HG03135 (cell line): ENCODE measurements around the gene GPC5.

Experiments
- ATAC-seq: cut with Tn5 transposase; IDR thresholded peaks from one replicate; pipeline ENCODE4 v1.9.1; 2021; ENCODE audit warnings: mild to moderate bottlenecking, moderate library complexity; ENCODE audit not compliant: unreplicated experiment

Gene GPC5

GRCh38 chr13:92578358-92578757, 1179.9 kb downstream of the GPC5 start:
- ATAC-seq = no peak

DNA sequence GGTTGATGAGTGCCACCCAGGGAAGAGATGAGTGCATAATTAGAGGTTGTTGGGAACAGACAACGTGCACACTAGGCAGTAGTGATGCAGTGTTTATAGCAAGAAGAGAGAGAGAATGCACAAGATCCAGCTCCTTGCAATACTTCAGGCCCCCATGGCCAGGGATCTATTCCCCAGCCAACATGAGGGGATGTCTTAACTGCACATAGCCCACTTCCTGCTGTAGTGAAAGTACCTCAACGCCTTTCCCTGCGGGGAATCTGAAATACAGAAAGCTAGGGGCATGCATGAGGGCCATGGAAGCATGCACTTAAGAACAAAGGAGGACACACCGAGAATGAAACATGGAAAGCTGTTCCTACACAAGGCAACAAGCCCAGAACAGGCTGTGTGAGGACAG, 1191.5 kb downstream of the GPC5 start:
- ATAC-seq = no peak

GRCh38 chr13:92590503-92590908, 1192.1 kb downstream of the GPC5 start:
- ATAC-seq = no peak

DNA sequence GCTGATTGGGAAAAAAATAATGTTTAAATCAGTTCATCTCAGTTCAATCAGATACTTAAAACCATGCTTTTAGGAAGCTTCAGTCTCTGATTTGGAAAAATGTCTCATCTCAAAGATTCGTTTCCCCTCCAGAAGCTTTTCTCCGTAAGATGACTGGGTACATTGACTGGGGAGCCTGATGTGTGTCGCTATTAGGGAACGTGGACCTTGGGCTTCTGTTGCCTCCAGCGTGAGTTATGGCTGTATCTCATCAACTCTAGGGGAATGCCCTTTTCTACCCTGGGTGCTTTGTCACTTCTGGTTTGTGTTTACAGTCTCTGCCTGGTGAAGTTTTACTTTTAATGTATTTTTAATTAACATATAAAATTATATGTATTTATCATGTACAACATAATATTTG, 1192.7 kb downstream of the GPC5 start:
- no peak for ATAC-seq

DNA sequence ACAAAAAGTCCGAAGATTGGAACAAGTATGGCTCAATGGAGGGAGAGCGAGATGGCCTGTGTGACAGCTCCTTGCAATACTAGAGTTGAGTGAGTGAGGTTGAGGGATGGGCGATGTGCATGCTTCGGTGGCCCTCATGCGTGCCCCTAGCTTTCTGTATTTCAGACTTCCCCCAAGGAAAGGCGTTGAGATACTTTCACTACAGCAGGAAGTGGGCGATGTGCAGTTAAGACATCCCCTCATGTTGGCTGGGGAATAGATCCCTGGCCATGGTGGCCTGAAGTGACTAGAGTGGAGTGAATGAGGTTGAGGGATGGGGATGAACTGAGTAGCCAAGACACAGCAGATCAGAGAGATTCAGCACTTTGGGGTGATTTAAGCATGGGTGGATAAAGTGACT, 1194.3 kb downstream of the GPC5 start:
- ATAC-seq = no peak

DNA sequence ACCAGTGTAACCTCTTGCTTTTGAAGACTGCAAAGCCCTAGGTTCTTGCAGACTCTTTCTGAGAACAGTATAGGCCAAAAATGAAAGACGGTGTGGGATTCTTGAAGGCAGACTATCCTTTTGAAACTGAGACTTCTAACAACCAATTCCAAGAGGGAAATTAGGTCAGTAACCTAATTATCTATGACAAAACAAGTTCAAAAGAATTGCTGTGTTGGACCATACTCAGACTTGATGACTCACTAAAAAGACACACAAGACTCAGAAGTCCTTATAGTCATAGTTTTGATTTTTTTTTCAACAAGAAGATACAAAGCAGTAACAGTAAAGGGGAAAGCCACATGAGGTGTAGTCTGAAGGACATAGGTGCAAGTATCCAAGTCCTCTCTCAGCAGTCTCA, 1204.1 kb downstream of the GPC5 start:
- ATAC-seq = no peak

- no peak for ATAC-seq
Measured at GRCh38 chr13:92609376-92609775, 1211.0 kb downstream of the GPC5 start.

- no peak for ATAC-seq
Measured at GRCh38 chr13:92612892-92613291, 1214.5 kb downstream of the GPC5 start.

GRCh38 chr13:92613921-92614320, 1215.5 kb downstream of the GPC5 start:
- no peak for ATAC-seq

DNA sequence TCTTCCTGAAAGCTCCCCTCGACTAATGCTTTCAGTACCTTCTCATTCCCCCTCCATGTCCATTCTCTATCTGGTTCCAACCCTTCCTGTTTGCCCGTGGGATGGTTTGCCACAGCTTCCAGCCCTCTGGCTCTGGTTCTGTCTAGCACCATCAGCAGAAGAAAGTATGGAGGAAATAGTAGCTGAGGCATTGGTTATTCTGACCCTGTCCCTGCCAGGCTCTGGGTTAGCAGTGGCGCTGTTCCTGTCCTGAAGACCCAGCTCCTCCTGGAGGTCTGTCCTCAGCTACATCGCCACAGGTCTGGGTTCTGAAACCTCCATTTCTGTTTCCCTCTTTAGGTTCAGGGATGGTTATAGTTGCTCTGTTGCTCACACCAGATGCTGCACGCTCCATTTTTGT, 1223.6 kb downstream of the GPC5 start:
- ATAC-seq = no peak

DNA sequence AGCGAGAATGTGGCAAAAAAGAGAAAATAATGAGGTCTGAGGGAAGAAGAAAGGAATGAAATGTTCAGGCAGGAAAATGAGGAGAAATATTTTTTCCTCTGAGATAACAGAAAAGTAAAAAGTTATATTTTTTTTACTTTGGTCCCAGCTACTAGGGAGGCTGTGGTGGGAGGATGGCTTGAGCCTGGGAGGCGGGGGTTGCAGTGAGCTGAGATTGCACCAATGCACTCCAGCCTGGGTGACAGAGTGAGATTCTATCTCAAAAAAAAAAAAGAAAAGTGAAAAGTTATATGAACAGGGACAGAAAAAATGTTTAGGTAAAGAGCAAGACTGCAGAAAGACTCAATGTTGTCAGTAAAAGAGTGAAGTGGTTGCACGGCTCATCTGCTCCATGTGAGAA, 1224.5 kb downstream of the GPC5 start:
- ATAC-seq = no peak

- ATAC-seq = no peak
Measured at GRCh38 chr13:92626274-92626673, 1227.9 kb downstream of the GPC5 start.

DNA sequence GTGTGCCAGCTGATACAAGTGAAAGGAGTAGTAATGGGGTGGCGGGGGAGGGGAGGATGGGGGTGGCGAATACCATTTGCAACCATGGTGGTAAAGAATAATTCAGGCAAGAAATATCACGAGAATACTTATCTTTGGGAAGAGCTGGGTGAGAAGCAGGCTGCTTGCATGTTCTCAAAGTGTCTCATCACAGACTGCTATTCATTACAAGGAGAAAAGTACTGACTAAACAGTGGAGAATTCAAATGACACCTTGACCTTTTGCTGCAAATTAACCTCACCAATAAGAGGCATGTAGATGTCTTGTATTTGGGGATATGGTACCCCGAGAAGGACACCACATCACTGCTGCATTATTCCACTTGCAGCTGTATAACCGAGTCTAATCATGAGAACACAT, 1242.5 kb downstream of the GPC5 start:
- no peak for ATAC-seq

DNA sequence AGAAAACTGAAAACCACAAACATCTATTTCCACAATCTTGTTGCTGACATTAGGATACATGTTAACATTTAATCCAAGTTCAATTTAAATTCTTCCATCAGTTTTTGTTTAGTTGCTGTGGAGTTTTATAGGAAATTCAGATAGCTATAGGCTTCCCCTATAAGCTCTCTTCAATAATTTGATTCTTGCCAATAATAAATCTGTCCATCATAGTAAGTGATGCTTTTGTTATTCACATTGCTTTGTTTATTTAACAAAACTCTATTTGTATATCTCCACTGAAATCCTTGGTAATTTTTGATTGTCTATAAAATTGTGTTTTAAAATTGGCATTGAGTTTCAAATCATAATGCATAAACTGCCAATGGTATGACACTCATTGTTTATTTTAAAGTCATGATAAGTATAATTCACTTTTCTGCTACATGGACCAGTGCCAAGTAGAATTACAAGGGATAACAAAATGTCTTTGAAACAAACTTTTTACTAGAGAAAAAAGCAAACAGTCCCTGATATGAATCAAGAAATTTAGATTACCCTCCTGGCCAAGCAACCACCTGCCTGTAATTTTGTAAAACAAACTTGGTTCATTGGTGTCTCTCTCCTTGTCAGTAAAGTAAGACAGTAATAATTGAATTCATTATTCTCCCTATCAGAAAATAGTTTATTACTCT, 1250.9 kb downstream of the GPC5 start:
- ATAC-seq = no peak

DNA sequence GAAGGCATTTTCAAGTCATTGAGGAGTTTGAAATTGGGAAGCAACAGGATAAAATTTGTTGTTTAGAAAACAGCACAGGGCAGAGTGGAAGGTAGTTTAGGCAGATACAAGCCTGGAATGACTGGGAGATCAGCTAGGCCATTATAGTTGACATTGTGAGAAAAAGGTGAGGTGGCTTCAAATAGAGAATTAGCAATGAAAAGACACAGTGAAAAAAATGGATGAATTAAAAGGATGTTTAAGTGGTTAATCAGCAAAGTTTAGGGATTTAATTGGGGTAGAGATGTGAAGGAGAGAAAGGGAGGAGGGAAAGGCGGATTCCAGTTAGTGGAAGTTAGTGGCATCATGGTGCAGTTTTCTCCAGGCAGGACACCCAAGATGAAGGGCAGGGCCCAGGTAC, 1257.7 kb downstream of the GPC5 start:
- no peak for ATAC-seq

DNA sequence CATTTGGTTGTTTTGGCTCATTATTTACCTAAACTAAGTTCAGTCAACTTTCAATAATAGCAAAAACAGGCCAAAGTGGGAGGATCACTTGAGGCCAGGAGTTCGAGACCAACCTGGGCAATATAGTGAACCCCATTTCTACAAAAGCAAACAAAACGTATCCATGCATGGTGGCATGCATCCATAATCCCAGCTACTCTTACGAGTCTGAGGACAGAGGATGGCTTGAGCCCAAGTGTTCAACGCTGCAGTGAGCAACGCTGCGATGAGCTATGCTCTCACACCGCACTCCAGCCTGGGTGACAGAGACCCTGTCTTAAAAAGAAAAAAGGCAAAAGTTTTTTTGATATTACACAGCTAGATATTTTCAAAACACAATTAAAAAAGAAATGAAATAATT, 1258.2 kb downstream of the GPC5 start:
- ATAC-seq = no peak

GRCh38 chr13:92657565-92657964, 1259.1 kb downstream of the GPC5 start:
- ATAC-seq = no peak

DNA sequence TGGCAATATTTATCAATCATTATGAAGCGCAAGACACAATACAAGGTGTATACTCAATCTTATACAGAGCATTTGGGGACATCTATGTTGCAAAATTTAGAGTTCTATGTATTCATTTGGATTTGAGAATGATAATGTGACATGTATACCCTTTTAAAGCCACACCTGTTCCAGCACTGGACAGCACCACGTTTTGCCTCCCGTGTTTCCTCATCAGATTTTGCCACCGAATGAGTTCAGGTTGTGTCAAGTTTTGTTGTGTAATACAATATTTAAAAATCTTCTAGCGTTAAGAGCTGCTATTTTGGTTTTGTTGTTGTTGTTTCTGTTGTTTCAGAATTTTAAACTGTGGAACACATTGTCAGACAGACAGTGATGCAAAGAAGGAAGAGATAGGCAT, 1259.9 kb downstream of the GPC5 start:
- ATAC-seq = no peak

GRCh38 chr13:92661406-92661805, 1263.0 kb downstream of the GPC5 start:
- ATAC-seq = no peak

- no peak for ATAC-seq
Measured at GRCh38 chr13:92668157-92668556, 1269.7 kb downstream of the GPC5 start.

DNA sequence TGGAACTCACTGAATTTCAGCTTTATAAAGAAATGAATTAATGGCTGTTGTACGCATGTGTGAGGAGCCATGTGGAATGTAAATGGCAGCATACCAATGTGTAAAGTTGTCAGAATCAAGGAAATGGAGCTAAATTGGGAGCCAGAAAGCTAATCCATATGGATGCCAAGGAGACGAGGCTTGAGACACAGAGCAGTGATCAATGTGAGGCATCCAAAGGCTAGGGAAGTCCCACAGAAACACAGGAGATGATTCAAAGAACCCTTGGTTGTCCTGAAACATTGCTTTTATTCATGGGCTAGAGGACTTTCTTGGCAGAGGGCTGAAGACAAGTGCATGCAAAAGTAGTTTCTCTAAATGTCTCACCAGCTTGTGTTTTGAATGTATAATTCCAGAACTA, 1271.7 kb downstream of the GPC5 start:
- ATAC-seq = no peak

DNA sequence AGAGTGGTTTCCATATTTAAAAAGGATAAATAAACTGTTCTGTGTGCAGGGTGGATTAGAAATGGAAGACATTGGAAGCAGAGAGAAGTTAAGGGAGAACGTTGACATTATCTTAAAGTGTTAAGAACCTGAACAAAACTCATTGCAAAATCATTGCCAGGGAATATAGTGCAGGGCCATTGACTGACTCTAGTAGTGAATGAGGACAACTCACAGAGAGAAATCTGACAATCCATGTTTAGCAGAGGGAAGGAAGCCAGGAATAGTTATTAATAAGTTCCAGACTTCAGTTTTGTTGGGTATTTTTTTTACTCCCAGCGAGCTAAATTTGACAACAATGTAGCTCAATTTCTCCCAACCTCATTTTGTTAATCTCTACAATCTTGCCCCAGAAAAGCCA, 1273.4 kb downstream of the GPC5 start:
- no peak for ATAC-seq

GRCh38 chr13:92676246-92676645, 1277.8 kb downstream of the GPC5 start:
- ATAC-seq = no peak
